Activated T-cell treated with anti-CD3 and anti-CD28 coated beads, Interleukin-2, amount 50 U/mL, for 72 hours (primary cell): ENCODE data around the gene TM4SF1. TPM values are rescaled to one million over a fixed set of nuclear protein-coding genes. Genes with fewer than 3 reads are reported as not detected.
"Not testable (repeated sequence)": the region's sequence is repeated elsewhere in the genome, so short reads cannot be mapped to it uniquely, and the experiment has no call there.

Source experiments
- ATAC-seq, 2 donors: fragments of 150-1000 bp; cut with Tn5 transposase; replicated peaks in 1 of 2; 2 replicates each; pipeline ENCODE4 v1.10.0; 2021; ENCODE audit warnings: moderate library complexity in 2 of 2, mild to moderate bottlenecking in 1 of 2
- DNase-seq, 2 donors: peaks; one replicate each; pipeline ENCODE4 v3.0.0; 2021 to 2022; ENCODE audit warnings: mixed read lengths in 1 of 2
- H3K27ac Mint-ChIP-seq: one replicate; pipeline ENCODE4 v1.8.0; 2022; ENCODE audit warnings: mild to moderate bottlenecking, moderate library complexity, mixed read lengths
- H3K27me3 Mint-ChIP-seq: one replicate; pipeline ENCODE4 v1.8.0; 2022; ENCODE audit warnings: low read depth, mixed read lengths
- H3K36me3 Mint-ChIP-seq, 2 donors: one replicate each; pipeline ENCODE4 v1.8.0; 2022; ENCODE audit warnings: mixed read lengths in 2 of 2, mild to moderate bottlenecking in 1 of 2; ENCODE audit not compliant: insufficient read depth in 2 of 2
- H3K4me1 Mint-ChIP-seq: one replicate; pipeline ENCODE4 v1.8.0; 2022; ENCODE audit warnings: low read depth, mixed read lengths
- H3K4me3 Mint-ChIP-seq, 2 donors: one replicate each; pipeline ENCODE4 v1.8.0; 2022; ENCODE audit warnings: mild to moderate bottlenecking in 2 of 2, mixed read lengths in 2 of 2, moderate library complexity in 2 of 2
- H3K9me3 Mint-ChIP-seq, 2 donors: one replicate each; pipeline ENCODE4 v1.8.0; 2022; ENCODE audit warnings: mixed read lengths in 2 of 2
- total RNA-seq, 2 donors: library from RNA; stranded (reverse); gene quantifications; one replicate each; pipeline ENCODE4 v1.2.3, GENCODE V29; 2022

The TM4SF1 gene
- total RNA-seq, 2 donors from 2014 or later: 0.23 TPM; not detected in 1

- DNase-seq (no peak), ATAC-seq (no peak)
- H3K27ac Mint-ChIP-seq: no peak overlapping the region
- H3K9me3 Mint-ChIP-seq: no peaks in the 10 kb centered on the region
- H3K27me3 Mint-ChIP-seq: peaks cover 36% of the 10 kb centered on the region
- no peaks in the 10 kb centered on the region for H3K4me1 Mint-ChIP-seq
- H3K36me3 Mint-ChIP-seq: no peaks in the 10 kb centered on the region
- H3K4me3 Mint-ChIP-seq: no peak overlapping the region
Measured at GRCh38 chr3:149339931-149340309, 37.5 kb downstream of the TM4SF1 start.

GRCh38 chr3:149337486-149337885 is 40.0 kb downstream of the TM4SF1 start:
- not testable (repeated sequence) for H3K27ac Mint-ChIP-seq, H3K36me3 Mint-ChIP-seq, H3K4me1 Mint-ChIP-seq, H3K9me3 Mint-ChIP-seq, H3K4me3 Mint-ChIP-seq, DNase-seq, ATAC-seq
- H3K27me3 Mint-ChIP-seq: peaks cover 24% of the 10 kb centered on the region

GRCh38 chr3:149336925-149337324 is 40.5 kb downstream of the TM4SF1 start:
- DNase-seq: no peak
- Mint-ChIP-seq H3K27ac (no peak overlapping the region), H3K27me3 (peaks cover 21% of the 10 kb centered on the region), H3K4me1 (no peaks in the 10 kb centered on the region), H3K9me3 (no peaks in the 10 kb centered on the region), H3K4me3 (no peak overlapping the region), H3K36me3 (no peaks in the 10 kb centered on the region)
- ATAC-seq: no peak

GRCh38 chr3:149333176-149333859 is 44.1 kb downstream of the TM4SF1 start, which contains the start of gene TM4SF18:
TSS of gene TM4SF18 (minus strand) at chr3:149333636. CDS start at chr3:149333382, 254 bp downstream.
- Mint-ChIP-seq H3K9me3 (no peaks in the 10 kb centered on the region), H3K4me3 (no peak within 1 kb of the TSS), H3K27me3 (peaks cover 7% of the 10 kb centered on the region), H3K27ac (no peak within 1 kb of the TSS), H3K4me1 (no peaks in the 10 kb centered on the region), H3K36me3 (no peaks in the 10 kb centered on the region)
- ATAC-seq: no peak
- DNase-seq: no peak

GRCh38 chr3:149332771-149333170 is 44.7 kb downstream of the TM4SF1 start:
- no peaks in the 10 kb centered on the region for H3K4me1 Mint-ChIP-seq
- H3K4me3 Mint-ChIP-seq: no peak overlapping the region
- no peaks in the 10 kb centered on the region for H3K9me3 Mint-ChIP-seq
- H3K27me3 Mint-ChIP-seq: peaks cover 7% of the 10 kb centered on the region
- H3K36me3 Mint-ChIP-seq: no peaks in the 10 kb centered on the region
- DNase-seq: no peak
- H3K27ac Mint-ChIP-seq: no peak overlapping the region
- ATAC-seq: no peak

GRCh38 chr3:149332227-149332765 is 45.2 kb downstream of the TM4SF1 start:
- Mint-ChIP-seq H3K4me1 (no peaks in the 10 kb centered on the region), H3K27ac (no peak overlapping the region), H3K36me3 (no peaks in the 10 kb centered on the region), H3K9me3 (no peaks in the 10 kb centered on the region), H3K4me3 (no peak overlapping the region), H3K27me3 (peaks cover 7% of the 10 kb centered on the region)
- ATAC-seq: no peak
- DNase-seq: no peak

- peaks cover 7% of the 10 kb centered on the region for H3K27me3 Mint-ChIP-seq
- DNase-seq: no peak
- H3K27ac Mint-ChIP-seq: no peak overlapping the region
- no peak overlapping the region for H3K4me3 Mint-ChIP-seq
- no peaks in the 10 kb centered on the region for H3K9me3 Mint-ChIP-seq
- ATAC-seq: no peak
- no peaks in the 10 kb centered on the region for H3K4me1 Mint-ChIP-seq
- no peaks in the 10 kb centered on the region for H3K36me3 Mint-ChIP-seq
Measured at GRCh38 chr3:149331396-149331795, 46.1 kb downstream of the TM4SF1 start.

DNA sequence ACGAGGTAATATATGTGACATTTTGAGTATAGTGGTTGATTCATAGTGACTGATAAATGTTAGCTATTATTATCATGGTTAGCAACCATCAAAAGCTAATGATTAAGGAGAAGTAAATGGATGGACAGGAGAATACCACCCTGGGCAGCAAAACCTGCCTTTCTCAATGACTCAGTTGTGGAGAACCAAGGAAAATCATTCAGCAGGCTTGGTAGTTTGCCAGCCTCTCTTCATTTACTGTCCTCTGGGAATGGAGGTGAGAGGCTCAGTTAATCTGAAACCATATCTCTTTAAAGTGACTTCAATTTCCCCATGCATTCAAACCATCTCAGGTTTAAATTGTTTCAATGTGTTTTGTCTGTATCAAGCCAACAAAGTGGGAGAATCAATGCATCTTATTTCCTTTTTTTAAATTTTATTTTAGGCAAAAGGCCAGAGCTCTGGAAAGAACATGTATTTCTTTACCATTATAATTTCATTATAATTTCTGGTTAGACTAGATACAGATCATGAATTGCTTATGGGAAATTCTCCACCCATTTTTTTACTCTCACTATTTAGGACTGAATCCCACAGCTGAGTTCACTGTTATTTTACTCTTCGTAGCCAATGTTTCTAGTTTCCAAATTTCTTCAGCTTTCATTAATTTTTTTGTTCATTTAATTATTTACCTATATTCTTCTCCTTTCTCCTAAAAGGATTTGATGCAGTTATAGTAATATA is 46.7 kb downstream of the TM4SF1 start:
- H3K9me3 Mint-ChIP-seq: no peaks in the 10 kb centered on the region
- ATAC-seq (no peak), DNase-seq (no peak)
- H3K36me3 Mint-ChIP-seq: no peaks in the 10 kb centered on the region
- H3K4me1 Mint-ChIP-seq: no peaks in the 10 kb centered on the region
- peaks cover 7% of the 10 kb centered on the region for H3K27me3 Mint-ChIP-seq
- H3K4me3 Mint-ChIP-seq: no peak overlapping the region
- no peak overlapping the region for H3K27ac Mint-ChIP-seq

GRCh38 chr3:149327156-149327555 is 50.3 kb downstream of the TM4SF1 start:
- no peaks in the 10 kb centered on the region for H3K4me1 Mint-ChIP-seq
- DNase-seq (no peak), ATAC-seq (no peak)
- H3K27me3 Mint-ChIP-seq: peaks cover 7% of the 10 kb centered on the region
- no peaks in the 10 kb centered on the region for H3K9me3 Mint-ChIP-seq
- no peaks in the 10 kb centered on the region for H3K36me3 Mint-ChIP-seq
- H3K4me3 Mint-ChIP-seq: no peak overlapping the region
- no peak overlapping the region for H3K27ac Mint-ChIP-seq

GRCh38 chr3:149325581-149325980 is 51.9 kb downstream of the TM4SF1 start:
- Mint-ChIP-seq H3K4me3 (no peak overlapping the region), H3K27ac (no peak overlapping the region), H3K36me3 (no peaks in the 10 kb centered on the region), H3K4me1 (no peaks in the 10 kb centered on the region), H3K9me3 (no peaks in the 10 kb centered on the region), H3K27me3 (peaks cover 6% of the 10 kb centered on the region)
- no peak for ATAC-seq
- no peak for DNase-seq

GRCh38 chr3:149324332-149324731 is 53.1 kb downstream of the TM4SF1 start:
- DNase-seq: no peak

GRCh38 chr3:149321640-149322039 is 55.8 kb downstream of the TM4SF1 start:
- Mint-ChIP-seq H3K36me3 (no peaks in the 10 kb centered on the region), H3K4me1 (no peaks in the 10 kb centered on the region), H3K9me3 (no peaks in the 10 kb centered on the region), H3K27me3 (no peaks in the 10 kb centered on the region), H3K4me3 (no peak overlapping the region), H3K27ac (no peak overlapping the region)
- DNase-seq: no peak
- no peak for ATAC-seq

More at GRCh38 chr3:149324332-149324731, 53.1 kb downstream of the TM4SF1 start:
- no peak for ATAC-seq
- Mint-ChIP-seq H3K27me3 (no peaks in the 10 kb centered on the region), H3K27ac (no peak overlapping the region), H3K4me1 (no peaks in the 10 kb centered on the region), H3K9me3 (no peaks in the 10 kb centered on the region), H3K4me3 (no peak overlapping the region), H3K36me3 (no peaks in the 10 kb centered on the region)

- no peaks in the 10 kb centered on the region for H3K4me1 Mint-ChIP-seq
- H3K27ac Mint-ChIP-seq: no peak overlapping the region
- H3K27me3 Mint-ChIP-seq: no peaks in the 10 kb centered on the region
- H3K9me3 Mint-ChIP-seq: no peaks in the 10 kb centered on the region
- ATAC-seq (no peak), DNase-seq (no peak)
- no peak overlapping the region for H3K4me3 Mint-ChIP-seq
- H3K36me3 Mint-ChIP-seq: no peaks in the 10 kb centered on the region
Measured at GRCh38 chr3:149321136-149321535, 56.3 kb downstream of the TM4SF1 start.
